HG02678 (cell line): ENCODE measurements around the gene TMEM184A.

Experiments used
- ATAC-seq: cut with Tn5 transposase; IDR thresholded peaks from one replicate; pipeline ENCODE4 v1.9.1; 2021; ENCODE audit warnings: mild to moderate bottlenecking, moderate library complexity; ENCODE audit not compliant: unreplicated experiment

Gene TMEM184A

DNA sequence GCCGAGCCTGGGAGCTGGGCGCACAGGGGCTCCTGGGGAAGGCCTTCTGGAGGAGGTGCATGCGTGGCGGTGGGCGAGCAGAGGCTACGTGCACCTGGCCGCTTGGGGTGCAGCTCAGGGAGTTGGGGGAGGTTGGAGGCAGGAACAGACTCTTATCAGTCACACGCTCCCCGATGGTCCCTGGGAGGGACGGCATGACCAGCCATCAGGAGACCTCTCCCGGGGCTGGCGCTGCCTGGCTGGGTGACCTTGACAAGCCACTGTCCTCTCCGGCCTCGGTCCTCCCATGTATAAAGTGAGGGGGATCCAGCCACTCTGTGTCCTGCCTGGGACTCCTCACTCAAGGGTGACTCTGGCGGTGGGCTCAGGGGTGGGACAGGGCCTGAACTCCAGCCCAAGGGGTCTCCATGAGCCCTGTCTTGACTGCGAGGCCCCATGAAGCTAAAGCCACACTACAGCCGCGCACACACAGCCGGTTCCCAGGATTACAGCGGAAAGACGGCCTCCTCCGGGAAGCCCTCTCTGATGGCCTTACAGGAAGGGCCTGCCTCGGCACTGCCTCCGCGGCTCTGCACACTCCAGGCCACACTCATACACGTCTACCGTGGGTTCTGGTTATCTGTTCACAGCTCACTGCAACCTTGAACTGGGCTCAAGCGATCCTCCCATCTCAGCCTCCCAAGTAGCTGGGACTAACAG lies 2.3 kb downstream of the TMEM184A start:
- ATAC-seq: no peak

GRCh38 chr7:1552200-1552599 lies 3.8 kb downstream of the TMEM184A start:
- no peak for ATAC-seq

DNA sequence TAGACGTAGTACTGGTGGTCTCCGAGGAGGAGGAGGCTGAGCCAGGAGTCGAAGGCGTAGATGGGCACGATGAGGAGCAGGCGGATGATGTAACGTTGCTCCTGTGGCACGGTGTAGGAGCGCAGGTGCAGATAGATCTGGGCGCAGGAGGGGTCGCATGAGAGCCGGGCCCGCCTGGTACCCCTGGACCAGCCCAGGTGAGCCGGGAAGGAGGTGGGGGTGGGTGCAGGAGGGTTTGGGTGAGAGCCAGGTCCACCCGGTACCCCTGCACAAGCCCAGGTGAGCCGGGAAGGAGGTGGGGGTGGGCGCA lies 5.2 kb downstream of the TMEM184A start:
- no peak for ATAC-seq

DNA sequence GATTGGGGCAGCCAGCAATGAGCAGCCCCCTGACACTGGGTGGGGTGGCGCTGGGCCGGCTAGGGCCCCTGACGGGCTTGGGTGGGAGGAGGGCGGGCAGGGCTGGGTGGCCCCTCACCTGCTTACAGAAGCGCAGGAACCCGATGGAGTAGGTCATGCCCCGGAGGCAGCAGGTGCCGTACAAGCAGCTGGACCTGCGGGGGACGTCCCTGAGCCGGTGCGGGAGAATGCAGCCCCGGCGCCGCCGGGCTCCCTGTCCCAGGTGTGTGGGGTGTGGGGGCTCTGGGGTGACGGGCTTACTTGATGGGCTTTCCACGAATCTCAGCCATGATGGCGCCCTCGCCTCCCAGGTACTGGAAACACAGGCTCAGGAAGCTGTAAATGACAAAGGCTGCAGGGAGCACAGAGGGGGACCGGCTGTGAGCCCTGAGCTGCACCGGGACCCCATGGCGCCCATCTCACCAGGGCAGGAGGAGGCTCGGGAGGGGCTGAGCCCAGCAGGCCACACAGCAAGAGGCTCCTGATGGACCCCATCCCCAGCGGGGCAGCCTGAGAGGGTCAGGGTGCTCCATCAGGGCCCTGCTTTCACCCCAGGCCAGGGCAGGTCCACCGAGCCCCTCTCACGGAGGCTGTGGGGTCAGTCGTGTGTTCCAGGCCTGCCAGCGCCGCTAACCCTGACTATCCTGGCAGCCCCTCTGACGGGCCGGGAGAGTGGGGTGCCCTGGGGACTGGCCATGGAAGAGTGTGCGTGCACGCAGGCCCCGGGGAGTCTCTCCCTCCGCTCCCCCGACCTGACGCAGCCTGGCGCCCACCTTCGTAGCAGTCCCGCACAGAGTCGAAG lies 5.8 kb downstream of the TMEM184A start:
- ATAC-seq: no peak

DNA sequence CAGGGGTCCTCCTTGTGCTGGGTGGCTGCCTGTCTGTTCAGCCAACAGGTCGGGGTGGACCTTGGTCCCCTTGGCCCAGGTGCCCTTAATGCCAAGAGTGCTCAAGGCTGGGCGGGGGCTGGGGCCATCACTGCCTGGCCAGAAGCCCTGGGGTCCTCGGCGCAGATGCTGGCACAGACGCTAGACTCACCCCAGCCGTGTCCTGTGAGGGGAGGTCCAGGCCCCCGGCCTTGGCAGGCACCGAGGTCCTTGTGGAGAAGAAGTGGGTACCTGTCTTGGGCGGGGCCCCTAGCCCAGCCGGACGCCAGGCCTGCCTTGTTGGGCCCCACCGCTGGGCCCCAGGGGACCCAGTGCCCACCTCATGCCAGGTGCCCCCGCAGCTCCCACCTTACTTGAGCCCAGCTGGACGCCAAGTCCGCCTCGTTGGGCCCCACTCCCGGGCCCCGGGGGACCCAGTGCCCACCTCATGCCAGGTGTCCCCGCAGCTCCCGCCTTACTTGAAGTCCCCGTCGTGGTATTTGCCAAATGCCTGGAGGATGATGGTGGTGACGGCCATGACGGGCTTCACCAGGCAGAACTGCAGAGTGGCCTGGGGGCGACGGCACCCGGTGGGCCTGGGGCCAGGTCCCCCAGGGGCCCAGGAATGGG lies 6.5 kb downstream of the TMEM184A start:
- no peak for ATAC-seq

DNA sequence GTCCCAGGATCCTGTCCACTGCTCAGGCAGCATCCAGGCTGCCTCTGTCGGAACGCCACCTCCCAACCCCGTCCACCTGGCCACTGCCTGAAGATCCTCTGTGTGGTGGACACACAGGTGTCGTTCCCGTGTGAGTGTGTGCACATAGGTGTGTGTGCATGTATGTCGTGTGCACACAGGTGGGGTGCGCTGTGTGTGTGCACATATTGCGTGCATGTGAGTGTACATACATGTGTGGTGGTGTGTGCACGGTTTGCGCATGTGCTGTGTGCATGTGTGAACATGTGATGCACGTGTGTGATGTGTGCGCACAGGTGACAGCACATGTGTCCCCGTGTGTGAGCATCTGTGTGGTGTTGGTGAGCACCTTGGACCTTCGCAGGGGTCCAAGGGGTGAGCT lies 7.1 kb downstream of the TMEM184A start:
- ATAC-seq: no peak

DNA sequence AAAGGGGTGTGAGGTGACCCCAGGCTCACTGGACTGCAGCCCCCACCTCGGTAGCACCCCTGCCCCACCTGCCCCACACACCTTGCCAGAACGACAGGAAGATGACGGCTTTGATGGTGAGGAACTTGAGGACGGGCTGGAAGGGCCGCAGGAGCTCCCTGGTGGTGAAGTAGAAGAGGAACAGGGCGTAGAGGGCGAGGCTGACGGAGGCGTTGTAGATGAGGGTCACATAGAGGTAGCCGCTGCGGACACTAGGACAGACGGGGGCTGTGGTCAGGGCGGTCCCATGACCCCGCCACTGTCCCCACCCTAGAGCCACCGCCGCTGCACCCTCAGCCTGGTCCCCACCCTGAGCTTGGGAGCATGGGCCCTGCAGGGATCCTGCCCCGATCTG lies 7.6 kb downstream of the TMEM184A start:
- no peak for ATAC-seq

DNA sequence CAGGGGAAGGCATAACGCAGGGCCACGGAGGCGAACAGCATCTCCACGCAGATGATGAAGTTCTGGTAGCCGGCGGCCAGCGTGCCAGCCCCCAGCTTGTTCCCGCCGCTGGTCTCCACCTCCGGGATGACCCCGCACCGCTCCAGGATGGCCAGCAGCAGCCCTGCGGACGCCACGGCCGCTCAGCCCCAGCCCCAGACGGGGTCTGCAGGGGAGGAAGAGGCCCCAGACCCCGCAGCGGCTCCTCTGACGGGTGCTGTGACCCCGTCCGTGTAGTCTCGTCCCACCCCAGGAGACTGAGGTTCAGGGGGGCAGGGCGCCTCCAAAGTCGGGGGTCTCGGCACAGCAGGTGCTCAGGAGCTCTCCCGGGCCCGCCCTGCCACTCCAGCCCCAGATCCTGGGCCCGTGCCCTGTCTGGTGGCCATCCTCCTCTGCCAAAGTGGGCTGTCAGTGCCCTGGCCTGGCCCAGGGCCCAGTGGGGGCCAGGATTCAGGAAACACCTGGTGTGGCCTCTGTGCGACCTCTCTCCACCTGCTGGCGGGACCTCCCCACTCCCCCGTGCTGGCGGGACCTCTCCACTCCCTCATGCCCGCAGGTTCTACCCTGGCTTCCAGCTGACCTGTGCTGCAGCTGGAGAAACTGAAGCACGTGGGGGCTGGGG lies 8.1 kb downstream of the TMEM184A start:
- no peak for ATAC-seq

GRCh38 chr7:1546909-1547776 lies 8.9 kb downstream of the TMEM184A start:
- ATAC-seq: no peak

GRCh38 chr7:1546274-1546908 lies 9.6 kb downstream of the TMEM184A start:
- ATAC-seq: no peak

DNA sequence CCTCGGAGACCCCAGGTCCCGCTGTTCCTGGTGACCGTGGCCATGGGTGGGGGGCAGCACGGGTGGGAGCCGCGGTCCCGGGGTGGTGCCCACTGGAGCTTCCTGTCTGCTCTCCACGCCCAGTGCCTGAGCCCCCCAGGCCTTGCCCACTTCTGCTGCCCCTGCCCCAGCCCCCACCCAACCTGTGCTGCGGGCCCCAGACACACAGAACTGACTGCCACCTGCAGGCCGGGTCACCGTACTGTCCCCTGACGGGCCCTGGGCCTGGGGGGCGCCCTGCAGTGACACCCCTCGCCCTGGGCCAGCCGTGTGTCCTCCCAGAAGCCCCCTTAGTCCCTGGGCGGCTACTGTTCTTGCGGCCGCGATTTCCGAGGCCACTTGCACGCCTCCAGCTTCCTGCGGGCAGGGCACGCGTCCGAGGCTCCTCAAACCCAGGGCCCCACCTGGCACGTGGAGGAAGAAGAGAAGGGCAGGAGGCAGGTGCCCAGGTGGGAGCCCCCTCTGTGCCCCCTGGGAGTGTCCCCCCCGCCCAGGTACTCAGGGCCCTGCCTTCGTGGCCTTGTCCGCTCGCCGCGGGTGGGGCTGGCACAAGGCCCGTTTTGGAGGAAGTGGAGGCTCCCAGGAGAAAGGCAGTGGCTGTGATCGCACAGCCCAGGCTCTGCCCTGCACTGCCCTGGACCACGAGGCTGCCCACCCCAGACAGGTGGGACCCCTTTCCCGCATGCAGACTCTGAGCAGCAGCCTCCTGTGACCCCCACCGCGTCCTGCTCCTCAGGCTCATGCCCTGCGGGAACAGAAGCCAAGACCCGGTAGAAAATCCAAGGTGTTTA lies 10.4 kb downstream of the TMEM184A start:
- no peak for ATAC-seq

DNA sequence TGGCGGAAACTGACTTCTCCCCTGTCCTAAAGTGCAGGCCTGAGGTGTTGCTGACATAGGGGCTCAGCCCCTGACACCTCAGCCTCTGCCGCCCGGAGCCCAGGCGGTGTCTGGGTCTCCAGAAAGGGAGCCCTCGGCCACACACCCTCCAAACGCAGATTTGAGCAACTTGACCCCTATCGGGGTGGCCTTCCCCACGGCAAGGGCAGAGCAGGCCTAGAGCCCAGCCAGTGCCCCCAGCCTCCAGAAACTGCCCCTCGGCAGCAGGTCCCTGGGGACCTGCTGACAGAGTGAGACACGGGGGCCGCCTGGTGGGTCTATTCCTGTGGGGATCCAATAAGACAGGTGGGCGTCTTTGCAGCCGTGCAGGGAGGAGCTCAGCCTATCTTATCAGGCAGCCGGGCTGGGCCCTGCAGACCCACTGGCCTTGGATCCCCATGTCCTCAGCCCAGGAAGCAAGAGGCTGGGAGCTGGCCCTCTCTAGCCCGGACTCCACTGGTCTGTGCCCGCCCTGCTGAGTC lies 11.0 kb downstream of the TMEM184A start:
- ATAC-seq: no peak

- no peak for ATAC-seq
These were observed 11.7 kb downstream of the TMEM184A start for GRCh38 chr7:1544178-1544895.

GRCh38 chr7:1543826-1544177 lies 12.2 kb downstream of the TMEM184A start:
- ATAC-seq: no peak

GRCh38 chr7:1542841-1543747 lies 12.9 kb downstream of the TMEM184A start:
- no peak for ATAC-seq

DNA sequence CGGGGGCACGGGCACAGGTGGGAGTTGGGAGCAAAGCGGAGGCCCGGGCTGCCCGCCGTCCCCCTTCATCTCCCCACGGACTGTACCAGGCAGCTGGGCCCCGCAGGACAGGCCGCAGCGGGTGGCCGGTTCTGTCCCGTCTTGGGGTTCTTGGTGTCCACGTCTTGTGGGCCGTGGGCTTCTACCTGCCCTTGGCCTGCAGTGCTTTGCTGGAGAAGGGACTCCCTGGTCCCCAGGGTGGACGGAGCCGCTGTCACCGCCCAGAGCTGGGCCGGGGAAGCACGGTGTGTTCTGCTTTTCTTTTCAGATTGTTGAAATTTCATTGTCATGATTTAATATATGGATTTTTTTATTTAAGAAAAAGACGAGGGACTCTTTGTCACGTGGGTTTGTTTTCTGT lies 13.7 kb downstream of the TMEM184A start:
- ATAC-seq: no peak

DNA sequence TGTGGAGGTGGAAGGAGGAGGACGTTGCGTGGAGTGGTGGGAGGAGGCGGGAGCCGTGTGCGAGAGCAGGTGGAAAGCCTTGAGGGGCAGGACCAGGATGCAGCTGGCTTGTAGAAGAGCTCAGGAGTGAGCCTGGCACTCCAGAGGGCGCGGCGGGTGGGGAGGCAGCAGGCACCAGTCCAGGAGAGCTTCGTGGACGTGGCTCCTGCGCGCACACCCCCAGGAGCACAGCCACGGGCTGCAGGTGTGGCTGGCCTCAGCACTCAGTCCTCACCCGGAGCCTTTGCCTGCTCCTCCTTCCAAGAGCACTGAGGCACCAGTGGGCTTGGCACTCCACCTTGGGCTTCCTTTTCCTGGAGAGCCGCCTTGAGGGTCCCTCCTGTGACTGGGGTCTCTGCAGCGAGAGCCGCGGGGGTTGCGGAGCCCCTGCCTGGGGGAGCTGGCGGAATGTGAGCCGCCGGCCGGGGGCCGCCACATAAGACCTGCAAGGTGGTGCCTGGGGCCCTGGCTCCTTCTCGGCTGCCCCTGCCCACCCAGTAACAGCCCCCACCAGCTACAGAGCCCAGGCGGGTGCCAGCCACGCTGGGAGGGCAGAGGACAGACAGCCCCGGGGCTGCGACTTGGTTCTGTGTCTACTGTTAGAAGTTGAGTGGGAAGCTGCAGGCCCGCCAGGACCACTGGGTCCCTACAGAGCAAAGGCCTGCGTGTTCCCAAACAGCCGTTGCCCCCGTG lies 14.4 kb downstream of the TMEM184A start:
- ATAC-seq: no peak
